Caco-2 (cell line): ENCODE results near the gene MRPL43. TPM values are rescaled to one million over a fixed set of nuclear protein-coding genes. Genes with fewer than 3 reads are reported as not detected.

Experiments used
- BruUV-seq: library from RNA; stranded (reverse); fragments of 400-500 nt; replicated peaks from 2 replicates; lab custom pipeline; 2021; lab: Mats Ljungman, UMichigan
- CTCF ChIA-PET: fragments of 300-600 bp; sonication (Branson Sonifier 250); formaldehyde crosslinking; loops from one replicate; lab custom pipeline; 2022; ENCODE audit warnings: antibody characterized with exemption; lab: Charles Lee
- POLR2A ChIA-PET: fragments of 300-600 bp; sonication (Branson Sonifier 250); formaldehyde crosslinking; loops from one replicate; lab custom pipeline; 2022; ENCODE audit warnings: antibody characterized with exemption; lab: Charles Lee
- DNase-seq, 2 experiments: peaks; one replicate each; pipeline versions ENCODE4 v3.0.0 to v3.0.0-alpha.2; 2020 to 2022
- H3K27me3 ChIP-seq: replicated peaks from 2 replicates; pipeline ENCODE4 v1.6.0; 2011; ENCODE audit warnings: low read length; ENCODE audit not compliant: control insufficient read depth, insufficient read depth
- H3K36me3 ChIP-seq: 2 replicates; pipeline ENCODE4 v1.5.1; 2011; ENCODE audit warnings: low read length; ENCODE audit not compliant: control insufficient read depth, insufficient read depth
- H3K4me1 ChIP-seq: fragments of 250-450 bp; sonication (Bioruptor Pico); 2 replicates; pipeline ENCODE4 v1.5.1; 2020; ENCODE audit warnings: mild to moderate bottlenecking
- H3K4me3 ChIP-seq: 2 replicates; pipeline ENCODE4 v1.5.1; 2011; ENCODE audit warnings: low read depth, mild to moderate bottlenecking, control low read depth, low read length
- H3K9me3 ChIP-seq: fragments of 250-450 bp; sonication (Bioruptor Pico); 2 replicates; pipeline ENCODE4 v1.5.1; 2020; ENCODE audit warnings: mild to moderate bottlenecking, moderate library complexity
- H3K27ac Mint-ChIP-seq: one replicate; pipeline ENCODE4 v1.8.0; 2022; ENCODE audit warnings: mixed read lengths; ENCODE audit not compliant: unreplicated experiment
- H3K27me3 Mint-ChIP-seq: one replicate; pipeline ENCODE4 v1.8.0; 2022; ENCODE audit warnings: mixed read lengths; ENCODE audit not compliant: insufficient read depth, unreplicated experiment
- H3K36me3 Mint-ChIP-seq: one replicate; pipeline ENCODE4 v1.8.0; 2022; ENCODE audit warnings: mild to moderate bottlenecking, mixed read lengths; ENCODE audit not compliant: insufficient read depth, unreplicated experiment
- H3K4me1 Mint-ChIP-seq: one replicate; pipeline ENCODE4 v1.8.0; 2022; ENCODE audit warnings: low read depth, mixed read lengths; ENCODE audit not compliant: unreplicated experiment
- H3K4me3 Mint-ChIP-seq: one replicate; pipeline ENCODE4 v1.8.0; 2022; ENCODE audit warnings: mild to moderate bottlenecking, moderate library complexity, mixed read lengths; ENCODE audit not compliant: unreplicated experiment
- H3K9me3 Mint-ChIP-seq: one replicate; pipeline ENCODE4 v1.8.0; 2022; ENCODE audit warnings: mixed read lengths; ENCODE audit not compliant: unreplicated experiment
- CTCF ChIP-seq, 2 experiments: fragments of 200-600 bp in 1 of 2; IDR thresholded peaks; 1 replicate in 1 of 2; 2 replicates in 1 of 2; pipeline versions ENCODE4 v1.5.1 to v1.8.0; 2011 to 2022; ENCODE audit warnings: antibody characterized with exemption in 1 of 2, control low read depth in 1 of 2, inconsistent platforms in 1 of 2, low read depth in 1 of 2, low read length in 1 of 2, mild to moderate bottlenecking in 1 of 2, moderate library complexity in 1 of 2; ENCODE audit not compliant: insufficient read depth in 1 of 2, severe bottlenecking in 1 of 2, unreplicated experiment in 1 of 2
- intact Hi-C: fragments of 100-400 bp; cut with micrococcal nuclease; formaldehyde crosslinking; loops from one replicate; pipeline ENCODE4 v1.10.0; 2022; ENCODE audit not compliant: unreplicated experiment
- total RNA-seq: library from RNA; stranded (reverse); gene quantifications from 2 replicates; pipeline ENCODE4 v1.2.3, GENCODE V29; 2022

The MRPL43 gene
- total RNA-seq, 1 experiment from 2014 or later = 82.1 TPM

GRCh38 chr10:100948916-100949315 lies 38.4 kb downstream of the MRPL43 start:
- CTCF ChIA-PET = no interaction called here

DNA sequence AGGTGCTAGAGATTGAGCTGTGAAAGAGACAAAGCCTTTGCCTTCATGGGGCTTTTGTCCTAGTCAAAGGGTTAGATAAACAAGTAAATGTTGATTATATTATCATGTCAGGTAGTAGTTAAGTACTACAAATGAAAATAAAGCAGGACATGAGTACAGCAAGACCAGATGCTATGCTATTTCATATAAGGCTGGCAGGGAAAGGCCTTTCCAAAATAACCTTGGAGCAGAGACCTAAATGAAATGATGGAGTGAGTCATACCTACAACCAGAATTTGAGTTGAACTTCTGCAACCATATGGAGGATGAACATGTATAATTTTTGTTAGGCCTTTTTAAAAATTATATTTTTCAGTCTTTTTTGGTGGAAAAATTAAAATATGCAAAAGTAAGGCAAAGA lies 41.5 kb downstream of the MRPL43 start:
- no TSS peak for BruUV-seq
- no peak for DNase-seq
- intact Hi-C loops = no loop called here
- H3K27ac Mint-ChIP-seq = no peak overlapping the region
- ChIA-PET POLR2A (no interaction called here), CTCF (no interaction called here)
- H3K27me3 ChIP-seq = no peaks in the 10 kb centered on the region
- TF ChIP-seq CTCF (IDR thresholded peaks at IDR 0.05; ENCODE audit: insufficient read depth in 1 of 2, low read depth in 1 of 2, low read length in 1 of 2, severe bottlenecking in 1 of 2, unreplicated experiment in 1 of 2) = no peak
- no peaks in the 10 kb centered on the region for H3K9me3 Mint-ChIP-seq
- H3K9me3 ChIP-seq = no peaks in the 10 kb centered on the region
- H3K4me3 ChIP-seq = no peak overlapping the region
- no peaks in the 10 kb centered on the region for H3K27me3 Mint-ChIP-seq
- H3K36me3 Mint-ChIP-seq = peaks cover 46% of the 10 kb centered on the region
- peaks cover 1% of the 10 kb centered on the region; the same call in 1 of the 2 replicates for H3K36me3 ChIP-seq
- no peaks in the 10 kb centered on the region for H3K4me1 ChIP-seq
- no peaks in the 10 kb centered on the region for H3K4me1 Mint-ChIP-seq
- no peak overlapping the region for H3K4me3 Mint-ChIP-seq

More at GRCh38 chr10:100948916-100949315, 38.4 kb downstream of the MRPL43 start:
- Mint-ChIP-seq H3K27me3 (no peaks in the 10 kb centered on the region), H3K4me1 (no peaks in the 10 kb centered on the region), H3K36me3 (peaks cover 34% of the 10 kb centered on the region), H3K27ac (no peak overlapping the region), H3K9me3 (no peaks in the 10 kb centered on the region), H3K4me3 (no peak overlapping the region)
- no peaks in the 10 kb centered on the region for H3K4me1 ChIP-seq
- POLR2A ChIA-PET = no interaction called here
- DNase-seq = no peak
- H3K36me3 ChIP-seq = peaks cover 4% of the 10 kb centered on the region; the same call in 1 of the 2 replicates
- no peaks in the 10 kb centered on the region for H3K27me3 ChIP-seq
- no TSS peak for BruUV-seq
- H3K4me3 ChIP-seq = no peak overlapping the region
- no peak for TF ChIP-seq CTCF (IDR thresholded peaks at IDR 0.05; ENCODE audit: insufficient read depth in 1 of 2, low read depth in 1 of 2, low read length in 1 of 2, severe bottlenecking in 1 of 2, unreplicated experiment in 1 of 2)
- intact Hi-C loops = no loop called here
- no peaks in the 10 kb centered on the region for H3K9me3 ChIP-seq

GRCh38 chr10:100943508-100943907 lies 43.8 kb downstream of the MRPL43 start:
- Histone ChIP-seq H3K4me3 (no peak overlapping the region), H3K27me3 (no peaks in the 10 kb centered on the region), H3K36me3 (peaks cover 1% of the 10 kb centered on the region; the same call in 1 of the 2 replicates), H3K9me3 (no peaks in the 10 kb centered on the region), H3K4me1 (no peaks in the 10 kb centered on the region)
- intact Hi-C loops = no loop called here
- H3K4me1 Mint-ChIP-seq = no peaks in the 10 kb centered on the region
- POLR2A ChIA-PET = no interaction called here
- DNase-seq = no peak
- peaks cover 51% of the 10 kb centered on the region for H3K36me3 Mint-ChIP-seq
- H3K4me3 Mint-ChIP-seq = no peak overlapping the region
- H3K27ac Mint-ChIP-seq = no peak overlapping the region
- no peak for TF ChIP-seq CTCF (IDR thresholded peaks at IDR 0.05; ENCODE audit: insufficient read depth in 1 of 2, low read depth in 1 of 2, low read length in 1 of 2, severe bottlenecking in 1 of 2, unreplicated experiment in 1 of 2)
- H3K27me3 Mint-ChIP-seq = no peaks in the 10 kb centered on the region
- H3K9me3 Mint-ChIP-seq = no peaks in the 10 kb centered on the region
- BruUV-seq = no TSS peak
- CTCF ChIA-PET = interaction anchor here (0.5 to 0.6 kb wide), 2 partner anchors 11 to 198 kb away, joined by 3 read pairs; no protein-coding TSS in a partner anchor
